ENCODE results near the gene POU2F3. TPM values are rescaled to one million over a fixed set of nuclear protein-coding genes. Genes with fewer than 3 reads are reported as not detected.

Gene POU2F3
- total and polyA plus RNA-seq, 2 experiments from 2014 or later = not detected

DNA sequence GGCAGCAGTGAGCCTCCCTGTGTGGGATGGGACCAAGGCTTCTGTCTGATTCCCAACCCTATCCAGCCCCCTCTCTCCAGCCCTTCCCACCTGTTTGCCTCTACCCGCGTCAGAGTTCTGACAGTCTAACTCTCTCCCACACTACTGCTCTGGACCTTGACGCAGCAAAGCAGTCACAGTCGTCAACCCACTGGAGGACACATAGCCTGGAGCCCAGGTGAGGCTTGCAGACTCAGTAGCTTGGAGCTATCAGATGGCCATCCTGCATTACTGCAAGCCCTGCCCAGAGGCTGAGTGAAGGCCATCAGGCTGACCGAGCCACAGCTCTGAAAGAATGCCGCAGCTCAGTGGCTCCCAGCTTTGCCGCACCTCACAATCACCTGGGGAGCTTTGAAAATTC lies 25.4 kb upstream of the POU2F3 start:
- no peaks in the 10 kb centered on the region for H3K9me2 ChIP-seq (replicated peaks; ENCODE audit: insufficient read depth)
- peaks cover 49% of the 10 kb centered on the region for H3K4me1 ChIP-seq (ENCODE audit: insufficient read depth)
- H3K27me3 ChIP-seq = no peaks in the 10 kb centered on the region
- WGBS (ENCODE audit: low lambda C conversion rate, missing lambda C conversion rate) = 89% methylated on average over 7 of the region's 7 CpGs
- H3K79me2 ChIP-seq = peaks cover 71% of the 10 kb centered on the region
- no peaks in the 10 kb centered on the region for H3K9me3 ChIP-seq (ENCODE audit: low read depth)
- TF ChIP-seq, protein P1, sequence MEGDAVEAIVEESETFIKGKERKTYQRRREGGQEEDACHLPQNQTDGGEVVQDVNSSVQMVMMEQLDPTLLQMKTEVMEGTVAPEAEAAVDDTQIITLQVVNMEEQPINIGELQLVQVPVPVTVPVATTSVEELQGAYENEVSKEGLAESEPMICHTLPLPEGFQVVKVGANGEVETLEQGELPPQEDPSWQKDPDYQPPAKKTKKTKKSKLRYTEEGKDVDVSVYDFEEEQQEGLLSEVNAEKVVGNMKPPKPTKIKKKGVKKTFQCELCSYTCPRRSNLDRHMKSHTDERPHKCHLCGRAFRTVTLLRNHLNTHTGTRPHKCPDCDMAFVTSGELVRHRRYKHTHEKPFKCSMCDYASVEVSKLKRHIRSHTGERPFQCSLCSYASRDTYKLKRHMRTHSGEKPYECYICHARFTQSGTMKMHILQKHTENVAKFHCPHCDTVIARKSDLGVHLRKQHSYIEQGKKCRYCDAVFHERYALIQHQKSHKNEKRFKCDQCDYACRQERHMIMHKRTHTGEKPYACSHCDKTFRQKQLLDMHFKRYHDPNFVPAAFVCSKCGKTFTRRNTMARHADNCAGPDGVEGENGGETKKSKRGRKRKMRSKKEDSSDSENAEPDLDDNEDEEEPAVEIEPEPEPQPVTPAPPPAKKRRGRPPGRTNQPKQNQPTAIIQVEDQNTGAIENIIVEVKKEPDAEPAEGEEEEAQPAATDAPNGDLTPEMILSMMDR (IDR thresholded peaks at IDR 0.05; ENCODE audit: poor library complexity) = no peak
- TF ChIP-seq EZH2phosphoT487 (IDR thresholded peaks at IDR 0.05; ENCODE audit: low read depth, severe bottlenecking, unreplicated experiment) (no peak), EZH2 (IDR thresholded peaks at IDR 0.05; ENCODE audit: borderline replicate concordance) (no peak)
- no peak overlapping the region for H2AFZ ChIP-seq
- H3K27ac ChIP-seq = no peak overlapping the region
- H3K36me3 ChIP-seq (replicated peaks; ENCODE audit: insufficient read depth, low read depth) = no peaks in the 10 kb centered on the region
- no peak for DNase-seq (ENCODE audit: low spot score)
- H4K20me1 ChIP-seq (ENCODE audit: insufficient read depth, poor library complexity, severe bottlenecking) = peaks cover 8% of the 10 kb centered on the region
- H3K4me2 ChIP-seq = no peak overlapping the region
- no peak overlapping the region for H3K4me3 ChIP-seq

DNA sequence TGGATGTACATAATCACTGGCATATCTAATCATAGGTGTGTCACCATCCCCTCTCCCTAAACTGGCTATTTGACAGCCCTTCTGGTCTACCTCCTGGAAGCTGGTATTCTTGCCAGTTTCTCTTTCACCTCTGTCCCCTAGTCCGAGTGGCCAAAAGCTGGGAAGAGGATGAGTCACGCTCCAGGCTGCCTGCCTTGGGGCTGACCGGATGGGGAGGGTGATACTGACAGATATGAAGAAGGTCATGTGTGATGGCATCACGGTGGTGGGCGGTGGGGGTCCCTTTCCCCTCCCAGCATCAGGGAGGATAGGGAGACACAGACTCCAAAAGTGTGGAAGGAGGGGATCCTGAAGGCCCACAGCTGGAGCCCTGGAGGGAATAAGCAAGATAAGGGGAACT lies 24.3 kb upstream of the POU2F3 start:
- H3K4me2 ChIP-seq = no peak overlapping the region

DNA sequence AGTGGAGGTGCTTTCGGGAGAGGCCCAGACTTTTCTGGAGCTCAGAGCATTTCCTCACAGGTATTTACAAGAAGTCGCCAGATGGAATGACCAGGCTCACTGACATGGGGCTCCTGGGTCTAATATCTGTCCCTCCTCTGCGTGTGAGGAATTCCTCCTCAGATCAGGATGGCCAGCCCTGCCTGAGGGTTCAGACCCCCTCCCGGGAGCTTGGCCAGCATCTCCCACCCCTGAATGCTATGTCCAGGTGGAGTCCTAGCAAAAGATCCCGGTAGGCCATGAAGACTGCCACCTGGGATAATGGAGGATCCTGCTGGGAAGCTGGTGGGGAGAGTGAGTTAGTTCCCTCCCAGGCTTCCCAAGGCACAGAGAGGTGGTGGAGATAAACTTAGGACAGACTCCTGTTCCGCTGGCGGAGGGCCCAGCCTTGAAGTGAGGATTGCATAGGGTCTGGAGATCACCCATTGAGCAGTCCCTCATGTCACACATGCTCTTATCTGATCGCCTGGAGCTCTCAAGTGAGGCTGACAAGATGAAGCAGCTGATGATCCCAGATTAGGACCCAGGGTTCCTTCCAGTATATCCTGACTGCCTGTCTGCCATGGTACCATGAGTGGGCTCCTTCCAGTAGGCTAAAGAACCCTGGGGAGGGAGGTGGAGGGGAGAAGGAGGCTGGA lies 23.4 kb upstream of the POU2F3 start:
- Histone ChIP-seq H3K9me3 (ENCODE audit: low read depth) (no peaks in the 10 kb centered on the region), H3K27ac (no peak overlapping the region), H3K4me1 (ENCODE audit: insufficient read depth) (peaks cover 57% of the 10 kb centered on the region), H3K4me3 (no peak overlapping the region), H3K4me2 (no peak overlapping the region), H3K36me3 (replicated peaks; ENCODE audit: insufficient read depth, low read depth) (no peaks in the 10 kb centered on the region), H4K20me1 (ENCODE audit: insufficient read depth, poor library complexity, severe bottlenecking) (peaks cover 13% of the 10 kb centered on the region), H3K27me3 (no peaks in the 10 kb centered on the region), H3K79me2 (peaks cover 72% of the 10 kb centered on the region), H3K9me2 (replicated peaks; ENCODE audit: insufficient read depth) (no peaks in the 10 kb centered on the region), H2AFZ (no peak overlapping the region)
- DNase-seq (ENCODE audit: low spot score) = no peak
- TF ChIP-seq EZH2 (IDR thresholded peaks at IDR 0.05; ENCODE audit: borderline replicate concordance) (no peak), EZH2phosphoT487 (IDR thresholded peaks at IDR 0.05; ENCODE audit: low read depth, severe bottlenecking, unreplicated experiment) (no peak)
- TF ChIP-seq, protein P1 (IDR thresholded peaks at IDR 0.05; ENCODE audit: poor library complexity) = no peak
- WGBS (ENCODE audit: low lambda C conversion rate, missing lambda C conversion rate) = 71% methylated on average over 8 of the region's 8 CpGs

More for the DNA sequence above, 24.3 kb upstream of the POU2F3 start:
- 84% methylated on average over 5 of the region's 5 CpGs for WGBS (ENCODE audit: low lambda C conversion rate, missing lambda C conversion rate)
- H3K79me2 ChIP-seq = peaks cover 76% of the 10 kb centered on the region
- H4K20me1 ChIP-seq (ENCODE audit: insufficient read depth, poor library complexity, severe bottlenecking) = peaks cover 13% of the 10 kb centered on the region
- DNase-seq (ENCODE audit: low spot score) = no peak
- no peak overlapping the region for H2AFZ ChIP-seq
- no peak for TF ChIP-seq EZH2 (IDR thresholded peaks at IDR 0.05; ENCODE audit: borderline replicate concordance)
- TF ChIP-seq, protein P1 (IDR thresholded peaks at IDR 0.05; ENCODE audit: poor library complexity) = no peak
- TF ChIP-seq EZH2phosphoT487 (IDR thresholded peaks at IDR 0.05; ENCODE audit: low read depth, severe bottlenecking, unreplicated experiment) = no peak
- H3K36me3 ChIP-seq (replicated peaks; ENCODE audit: insufficient read depth, low read depth) = no peaks in the 10 kb centered on the region
- no peaks in the 10 kb centered on the region for H3K27me3 ChIP-seq
- peaks cover 52% of the 10 kb centered on the region for H3K4me1 ChIP-seq (ENCODE audit: insufficient read depth)
- H3K27ac ChIP-seq = no peak overlapping the region
- H3K9me2 ChIP-seq (replicated peaks; ENCODE audit: insufficient read depth) = no peaks in the 10 kb centered on the region
- no peaks in the 10 kb centered on the region for H3K9me3 ChIP-seq (ENCODE audit: low read depth)
- H3K4me3 ChIP-seq = no peak overlapping the region
